Measurements from ENCODE around the gene VIT.

Gene VIT

GRCh38 chr2:36675579-36676282, 20.8 kb upstream of the VIT start:
- DNase-seq (ENCODE audit: low spot score), result no peak
- in situ Hi-C loops (cut with MboI; ENCODE audit: low pct_unique_long_range_greater_than_20kb, low sequenced_read_pairs, unreplicated experiment), result no loop called here
- TF ChIP-seq CTCF (IDR thresholded peaks at IDR 0.05; ENCODE audit: extremely low read depth, insufficient read depth, missing control alignments), result no peak

- DNase-seq (ENCODE audit: low spot score), result no peak
These were observed 20.1 kb upstream of the VIT start for GRCh38 chr2:36676364-36676763.

GRCh38 chr2:36677386-36677785, 19.1 kb upstream of the VIT start:
- no peak for TF ChIP-seq CTCF (IDR thresholded peaks at IDR 0.05; ENCODE audit: extremely low read depth, insufficient read depth, missing control alignments)
- in situ Hi-C loops (cut with MboI; ENCODE audit: low pct_unique_long_range_greater_than_20kb, low sequenced_read_pairs, unreplicated experiment), result no loop called here
- no peak for DNase-seq (ENCODE audit: low spot score)

More at GRCh38 chr2:36676364-36676763, 20.1 kb upstream of the VIT start:
- in situ Hi-C loops (cut with MboI; ENCODE audit: low pct_unique_long_range_greater_than_20kb, low sequenced_read_pairs, unreplicated experiment), result no loop called here
- TF ChIP-seq CTCF (IDR thresholded peaks at IDR 0.05; ENCODE audit: extremely low read depth, insufficient read depth, missing control alignments), result no peak

GRCh38 chr2:36677996-36678605, 18.4 kb upstream of the VIT start:
- in situ Hi-C loops (cut with MboI; ENCODE audit: low pct_unique_long_range_greater_than_20kb, low sequenced_read_pairs, unreplicated experiment), result no loop called here
- no peak for TF ChIP-seq CTCF (IDR thresholded peaks at IDR 0.05; ENCODE audit: extremely low read depth, insufficient read depth, missing control alignments)
- DNase-seq (ENCODE audit: low spot score), result no peak

GRCh38 chr2:36678856-36679255, 17.7 kb upstream of the VIT start:
- in situ Hi-C loops (cut with MboI; ENCODE audit: low pct_unique_long_range_greater_than_20kb, low sequenced_read_pairs, unreplicated experiment), result no loop called here
- DNase-seq (ENCODE audit: low spot score), result no peak
- TF ChIP-seq CTCF (IDR thresholded peaks at IDR 0.05; ENCODE audit: extremely low read depth, insufficient read depth, missing control alignments), result no peak

GRCh38 chr2:36680012-36680411, 16.5 kb upstream of the VIT start:
- TF ChIP-seq CTCF (IDR thresholded peaks at IDR 0.05; ENCODE audit: extremely low read depth, insufficient read depth, missing control alignments), result no peak
- no peak for DNase-seq (ENCODE audit: low spot score)
- in situ Hi-C loops (cut with MboI; ENCODE audit: low pct_unique_long_range_greater_than_20kb, low sequenced_read_pairs, unreplicated experiment), result no loop called here

All from GM13977 (cell line).